Astrocyte (in vitro differentiated cells and primary cell): ENCODE data around the gene DNAJC5. TPM values are rescaled to one million over a fixed set of nuclear protein-coding genes. Genes with fewer than 3 reads are reported as not detected.

Experiments
- DNase-seq: peaks from one replicate; pipeline ENCODE4 v3.0.0-alpha.2; 2010; ENCODE audit warnings: low read depth
- FAIRE-seq: peaks from 2 replicates; lab custom pipeline; 2011; peaks lifted over from hg19 to GRCh38; lab: Jason Lieb, UNC
- H2AFZ ChIP-seq: 2 replicates; pipeline ENCODE4 v1.6.0; 2012; ENCODE audit warnings: low read depth, low read length, inconsistent platforms
- H3K27ac ChIP-seq: 2 replicates; pipeline ENCODE4 v1.5.1; 2011; ENCODE audit warnings: low read depth, low read length, inconsistent platforms
- H3K27me3 ChIP-seq: 2 replicates; pipeline ENCODE4 v1.6.0; 2011; ENCODE audit warnings: low read length, inconsistent platforms; ENCODE audit not compliant: insufficient read depth
- H3K36me3 ChIP-seq: 2 replicates; pipeline ENCODE4 v1.5.1; 2011; ENCODE audit warnings: low read length, inconsistent platforms; ENCODE audit not compliant: insufficient read depth
- H3K4me1 ChIP-seq: 2 replicates; pipeline ENCODE4 v1.5.1; 2011; ENCODE audit warnings: low read length, inconsistent platforms; ENCODE audit not compliant: insufficient read depth
- H3K4me2 ChIP-seq: 2 replicates; pipeline ENCODE4 v1.6.0; 2012; ENCODE audit warnings: low read length, inconsistent platforms
- H3K4me3 ChIP-seq: 2 replicates; pipeline ENCODE4 v1.5.1; 2011; ENCODE audit warnings: low read depth, mild to moderate bottlenecking, low read length, inconsistent platforms; ENCODE audit not compliant: insufficient read depth
- H3K79me2 ChIP-seq: 2 replicates; pipeline ENCODE4 v1.6.0; 2012; ENCODE audit warnings: mild to moderate bottlenecking, low read length, inconsistent platforms; ENCODE audit not compliant: insufficient read depth
- H3K9ac ChIP-seq: 2 replicates; pipeline ENCODE4 v1.6.0; 2012; ENCODE audit warnings: mild to moderate bottlenecking, low read length, inconsistent platforms
- H3K9me3 ChIP-seq: 2 replicates; pipeline ENCODE4 v1.5.1; 2012; ENCODE audit warnings: low read depth, mild to moderate bottlenecking, low read length, inconsistent platforms; ENCODE audit not compliant: insufficient read depth
- H4K20me1 ChIP-seq: 2 replicates; pipeline ENCODE4 v1.6.0; 2012; ENCODE audit warnings: low read length, inconsistent platforms; ENCODE audit not compliant: insufficient read depth
- H3K27ac Mint-ChIP-seq: one replicate; pipeline ENCODE4 v1.8.0; 2021; ENCODE audit warnings: mild to moderate bottlenecking, mixed read lengths; ENCODE audit not compliant: unreplicated experiment
- H3K27me3 Mint-ChIP-seq: one replicate; pipeline ENCODE4 v1.8.0; 2021; ENCODE audit warnings: low read depth, mixed read lengths; ENCODE audit not compliant: unreplicated experiment
- H3K36me3 Mint-ChIP-seq: one replicate; pipeline ENCODE4 v1.8.0; 2021; ENCODE audit warnings: low read depth, mixed read lengths; ENCODE audit not compliant: unreplicated experiment
- H3K4me1 Mint-ChIP-seq: one replicate; pipeline ENCODE4 v1.8.0; 2021; ENCODE audit warnings: low read depth, mixed read lengths; ENCODE audit not compliant: unreplicated experiment
- H3K4me3 Mint-ChIP-seq: one replicate; pipeline ENCODE4 v1.8.0; 2021; ENCODE audit warnings: mild to moderate bottlenecking, moderate library complexity, mixed read lengths; ENCODE audit not compliant: unreplicated experiment
- H3K9me3 Mint-ChIP-seq: one replicate; pipeline ENCODE4 v1.8.0; 2021; ENCODE audit warnings: mild to moderate bottlenecking, mixed read lengths; ENCODE audit not compliant: unreplicated experiment
- EZH2 ChIP-seq: IDR thresholded peaks from 2 replicates; pipeline ENCODE4 v1.6.1; 2012; ENCODE audit warnings: mild to moderate bottlenecking, low read length, inconsistent platforms; ENCODE audit not compliant: insufficient read depth
- total RNA-seq: library from RNA; stranded (reverse); gene quantifications from 2 replicates; pipeline ENCODE4 v1.2.1, GENCODE V29; 2021
- TF ChIP-seq, protein P1 (sequence below): IDR thresholded peaks from 2 replicates; pipeline ENCODE4 v1.5.1; 2011; ENCODE audit warnings: low read depth, mild to moderate bottlenecking, inconsistent platforms, low read length, moderate library complexity; ENCODE audit not compliant: insufficient read depth

The DNAJC5 gene
- total RNA-seq, 1 donor from 2014 or later, result 64.6 TPM

DNA sequence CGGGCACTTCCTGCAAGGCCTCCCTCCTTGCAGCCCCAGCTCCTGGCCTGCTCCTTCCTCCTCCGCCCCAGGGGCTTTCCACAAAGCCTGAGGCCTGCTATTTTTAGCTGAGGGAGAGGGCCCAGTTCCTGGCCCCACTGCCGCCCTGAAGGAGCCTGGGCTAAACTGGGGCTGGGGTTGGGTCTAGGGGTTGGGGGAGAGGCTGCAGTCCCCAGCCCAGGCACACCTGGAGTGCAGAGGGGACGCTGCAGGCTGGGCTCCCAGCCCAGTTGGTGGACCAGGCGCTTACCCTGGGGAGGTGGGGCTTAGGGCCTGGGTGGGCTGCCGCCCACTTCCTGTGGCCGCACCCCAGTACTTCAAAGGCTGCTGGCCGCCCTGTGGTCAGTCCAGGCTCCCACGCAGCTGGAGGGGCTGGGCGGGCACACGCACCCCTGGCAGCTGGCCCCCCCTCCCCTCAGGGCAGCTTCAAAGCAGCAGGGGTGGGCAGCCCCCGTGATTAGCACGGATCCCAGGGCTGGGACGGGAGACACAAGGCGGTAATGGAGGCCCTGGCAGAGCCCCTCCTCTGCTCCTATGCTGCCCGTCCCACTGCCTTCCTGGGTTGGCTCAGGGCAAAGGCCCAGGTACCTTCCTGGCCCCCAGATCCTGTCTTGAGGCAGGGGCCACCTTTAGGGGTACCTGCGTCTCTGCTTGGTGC, 40.7 kb upstream of the DNAJC5 start:
- Histone ChIP-seq H2AFZ (peak overlapping the region; percentile 47), H3K27ac (no peak overlapping the region), H3K79me2 (no peaks in the 10 kb centered on the region), H3K36me3 (no peaks in the 10 kb centered on the region), H4K20me1 (no peaks in the 10 kb centered on the region), H3K9ac (peak overlapping the region; percentile 14), H3K4me2 (peak overlapping the region; percentile 67), H3K4me3 (no peak overlapping the region), H3K27me3 (peaks cover 4% of the 10 kb centered on the region), H3K9me3 (no peaks in the 10 kb centered on the region), H3K4me1 (peaks cover 32% of the 10 kb centered on the region)
- no peak for DNase-seq
- Mint-ChIP-seq H3K4me3 (no peak overlapping the region), H3K9me3 (no peaks in the 10 kb centered on the region), H3K27me3 (no peaks in the 10 kb centered on the region), H3K4me1 (peaks cover 6% of the 10 kb centered on the region), H3K27ac (no peak overlapping the region), H3K36me3 (no peaks in the 10 kb centered on the region)
- no peak for FAIRE-seq
- TF ChIP-seq, protein P1, sequence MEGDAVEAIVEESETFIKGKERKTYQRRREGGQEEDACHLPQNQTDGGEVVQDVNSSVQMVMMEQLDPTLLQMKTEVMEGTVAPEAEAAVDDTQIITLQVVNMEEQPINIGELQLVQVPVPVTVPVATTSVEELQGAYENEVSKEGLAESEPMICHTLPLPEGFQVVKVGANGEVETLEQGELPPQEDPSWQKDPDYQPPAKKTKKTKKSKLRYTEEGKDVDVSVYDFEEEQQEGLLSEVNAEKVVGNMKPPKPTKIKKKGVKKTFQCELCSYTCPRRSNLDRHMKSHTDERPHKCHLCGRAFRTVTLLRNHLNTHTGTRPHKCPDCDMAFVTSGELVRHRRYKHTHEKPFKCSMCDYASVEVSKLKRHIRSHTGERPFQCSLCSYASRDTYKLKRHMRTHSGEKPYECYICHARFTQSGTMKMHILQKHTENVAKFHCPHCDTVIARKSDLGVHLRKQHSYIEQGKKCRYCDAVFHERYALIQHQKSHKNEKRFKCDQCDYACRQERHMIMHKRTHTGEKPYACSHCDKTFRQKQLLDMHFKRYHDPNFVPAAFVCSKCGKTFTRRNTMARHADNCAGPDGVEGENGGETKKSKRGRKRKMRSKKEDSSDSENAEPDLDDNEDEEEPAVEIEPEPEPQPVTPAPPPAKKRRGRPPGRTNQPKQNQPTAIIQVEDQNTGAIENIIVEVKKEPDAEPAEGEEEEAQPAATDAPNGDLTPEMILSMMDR, result no peak
- TF ChIP-seq EZH2, result no peak

DNA sequence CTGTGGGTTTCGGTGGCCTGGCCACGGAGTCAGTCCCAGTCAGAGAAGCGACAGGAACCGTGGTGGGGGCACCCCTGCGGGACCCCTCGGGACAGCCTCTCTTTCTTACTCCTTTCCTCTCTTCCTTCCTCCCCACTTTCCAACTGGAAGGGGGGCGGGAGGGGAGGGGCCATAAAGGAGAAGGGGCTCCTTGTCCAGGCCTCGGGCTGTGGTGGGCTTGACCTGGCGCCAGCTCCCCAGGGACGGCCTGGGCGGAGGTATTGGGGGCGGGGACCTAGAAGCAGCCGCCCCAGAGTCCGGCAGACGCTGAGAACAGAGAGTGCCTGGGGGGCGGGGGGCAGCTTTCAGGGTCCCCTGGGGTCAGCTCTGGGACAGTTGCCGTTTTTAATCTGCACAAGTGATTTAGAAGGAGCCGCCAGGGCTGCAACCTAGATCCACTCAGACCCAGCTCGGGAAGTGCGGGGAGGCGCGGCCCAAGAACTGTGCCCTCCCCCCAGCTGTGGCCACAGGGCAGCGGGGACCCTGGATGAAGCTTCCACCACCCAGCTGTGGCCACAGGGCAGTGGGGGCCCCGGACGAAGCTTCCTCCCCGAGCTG, 40.1 kb upstream of the DNAJC5 start:
- Mint-ChIP-seq H3K36me3 (peaks cover 2% of the 10 kb centered on the region), H3K9me3 (no peaks in the 10 kb centered on the region), H3K4me1 (peaks cover 6% of the 10 kb centered on the region), H3K27ac (no peak overlapping the region), H3K27me3 (no peaks in the 10 kb centered on the region), H3K4me3 (no peak overlapping the region)
- peak overlapping the region; percentile 14 for H3K9ac ChIP-seq
- H2AFZ ChIP-seq, result peak overlapping the region; percentile 47
- H3K79me2 ChIP-seq, result no peaks in the 10 kb centered on the region
- DNase-seq, result no peak
- no peaks in the 10 kb centered on the region for H3K9me3 ChIP-seq
- FAIRE-seq, result no peak
- no peaks in the 10 kb centered on the region for H4K20me1 ChIP-seq
- no peaks in the 10 kb centered on the region for H3K36me3 ChIP-seq
- H3K4me1 ChIP-seq, result peaks cover 32% of the 10 kb centered on the region
- peak overlapping the region; percentile 10 for H3K4me3 ChIP-seq
- H3K27me3 ChIP-seq, result peaks cover 4% of the 10 kb centered on the region
- peak overlapping the region; percentile 67 for H3K4me2 ChIP-seq
- H3K27ac ChIP-seq, result no peak overlapping the region
- TF ChIP-seq, protein P1, result no peak
- no peak for TF ChIP-seq EZH2
